ENCODE measurements around the gene NSUN6.

The NSUN6 gene

DNA sequence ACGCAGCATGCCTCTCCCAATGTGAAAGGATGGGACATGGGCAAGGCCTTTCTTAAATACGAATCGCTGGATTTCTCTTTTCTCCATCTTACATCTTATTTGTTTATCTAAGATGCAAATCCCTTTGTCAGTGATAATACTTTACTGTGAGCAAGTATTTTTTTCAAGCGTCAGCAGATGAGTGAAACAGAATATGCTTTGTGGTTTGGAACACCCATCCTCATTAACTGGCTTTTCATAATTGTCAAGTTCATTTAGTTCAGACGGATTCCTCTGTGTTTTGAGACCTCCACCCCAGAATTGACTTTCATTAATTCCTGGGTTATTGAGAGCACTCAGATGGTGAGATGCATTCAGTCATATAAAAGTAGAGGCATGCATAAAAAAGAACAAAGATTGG, 149.8 kb downstream of the NSUN6 start:
- Histone ChIP-seq H3K4me3 (no peak overlapping the region), H3K27ac (no peak overlapping the region)
- no peak for DNase-seq (ENCODE audit: low spot score)
- TF ChIP-seq, protein P1, sequence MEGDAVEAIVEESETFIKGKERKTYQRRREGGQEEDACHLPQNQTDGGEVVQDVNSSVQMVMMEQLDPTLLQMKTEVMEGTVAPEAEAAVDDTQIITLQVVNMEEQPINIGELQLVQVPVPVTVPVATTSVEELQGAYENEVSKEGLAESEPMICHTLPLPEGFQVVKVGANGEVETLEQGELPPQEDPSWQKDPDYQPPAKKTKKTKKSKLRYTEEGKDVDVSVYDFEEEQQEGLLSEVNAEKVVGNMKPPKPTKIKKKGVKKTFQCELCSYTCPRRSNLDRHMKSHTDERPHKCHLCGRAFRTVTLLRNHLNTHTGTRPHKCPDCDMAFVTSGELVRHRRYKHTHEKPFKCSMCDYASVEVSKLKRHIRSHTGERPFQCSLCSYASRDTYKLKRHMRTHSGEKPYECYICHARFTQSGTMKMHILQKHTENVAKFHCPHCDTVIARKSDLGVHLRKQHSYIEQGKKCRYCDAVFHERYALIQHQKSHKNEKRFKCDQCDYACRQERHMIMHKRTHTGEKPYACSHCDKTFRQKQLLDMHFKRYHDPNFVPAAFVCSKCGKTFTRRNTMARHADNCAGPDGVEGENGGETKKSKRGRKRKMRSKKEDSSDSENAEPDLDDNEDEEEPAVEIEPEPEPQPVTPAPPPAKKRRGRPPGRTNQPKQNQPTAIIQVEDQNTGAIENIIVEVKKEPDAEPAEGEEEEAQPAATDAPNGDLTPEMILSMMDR (IDR thresholded peaks at IDR 0.05), result no peak

DNA sequence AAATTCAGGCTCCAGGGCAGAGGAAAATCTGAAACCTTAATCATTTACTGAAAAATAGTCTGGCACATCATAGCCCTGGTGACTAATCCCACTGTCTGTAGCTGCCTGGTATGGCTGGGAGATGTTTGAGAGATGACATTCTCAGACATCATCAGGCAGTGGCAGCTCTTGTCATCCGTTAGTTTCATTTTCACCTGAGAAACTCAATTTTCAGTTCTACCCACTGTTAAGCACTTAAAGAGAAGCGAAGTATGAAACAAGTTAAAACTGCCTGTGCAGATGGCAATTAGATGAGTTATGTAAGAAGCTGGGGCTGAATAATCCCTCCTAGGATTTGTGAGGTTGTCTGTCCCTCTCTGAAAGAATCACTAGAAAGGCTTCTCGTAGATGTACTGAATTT, 150.2 kb downstream of the NSUN6 start:
- no peak for DNase-seq (ENCODE audit: low spot score)
- H3K27ac ChIP-seq, result no peak overlapping the region
- H3K4me3 ChIP-seq, result no peak overlapping the region
- TF ChIP-seq, protein P1 (IDR thresholded peaks at IDR 0.05), result no peak

DNA sequence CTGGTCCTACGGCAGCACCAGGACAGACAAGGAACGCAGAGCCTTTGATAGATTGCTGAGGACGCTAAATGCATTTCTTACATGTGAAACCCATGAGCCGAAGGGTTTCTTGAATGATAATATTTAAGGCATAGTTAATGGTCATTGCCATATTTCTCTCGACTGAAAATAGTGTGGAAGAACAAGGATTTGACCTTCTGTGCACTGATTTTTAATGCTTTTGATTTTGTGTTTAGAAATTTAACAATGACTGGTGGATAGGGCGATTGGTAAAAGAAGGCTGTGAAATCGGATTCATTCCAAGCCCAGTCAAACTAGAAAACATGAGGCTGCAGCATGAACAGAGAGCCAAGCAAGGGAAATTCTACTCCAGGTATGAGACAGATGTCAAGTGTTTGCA, 150.8 kb downstream of the NSUN6 start:
- no peak for DNase-seq (ENCODE audit: low spot score)
- H3K4me3 ChIP-seq, result no peak overlapping the region
- TF ChIP-seq, protein P1 (IDR thresholded peaks at IDR 0.05), result no peak
- no peak overlapping the region for H3K27ac ChIP-seq

DNA sequence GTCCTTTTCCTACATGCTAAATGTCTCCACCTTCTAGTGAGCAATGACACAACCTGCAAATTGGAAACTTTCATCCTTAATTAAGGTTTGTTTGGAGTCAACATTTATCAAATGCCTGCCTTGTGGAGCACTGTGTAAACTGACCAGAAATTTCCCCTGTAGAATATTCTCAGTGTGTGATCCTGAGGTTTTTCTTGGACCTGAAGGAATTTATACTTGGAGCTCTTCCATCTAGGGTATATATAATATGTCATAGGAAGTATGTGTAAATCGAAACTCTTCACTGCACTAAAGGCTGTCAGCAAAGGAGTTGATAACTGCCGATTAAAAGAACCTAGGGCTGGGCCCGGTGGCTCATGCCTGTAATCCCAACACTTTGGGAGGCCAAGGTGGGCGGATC, 152.4 kb downstream of the NSUN6 start:
- TF ChIP-seq, protein P1 (IDR thresholded peaks at IDR 0.05), result no peak
- Histone ChIP-seq H3K4me3 (no peak overlapping the region), H3K27ac (no peak overlapping the region)
- no peak for DNase-seq (ENCODE audit: low spot score)

DNA sequence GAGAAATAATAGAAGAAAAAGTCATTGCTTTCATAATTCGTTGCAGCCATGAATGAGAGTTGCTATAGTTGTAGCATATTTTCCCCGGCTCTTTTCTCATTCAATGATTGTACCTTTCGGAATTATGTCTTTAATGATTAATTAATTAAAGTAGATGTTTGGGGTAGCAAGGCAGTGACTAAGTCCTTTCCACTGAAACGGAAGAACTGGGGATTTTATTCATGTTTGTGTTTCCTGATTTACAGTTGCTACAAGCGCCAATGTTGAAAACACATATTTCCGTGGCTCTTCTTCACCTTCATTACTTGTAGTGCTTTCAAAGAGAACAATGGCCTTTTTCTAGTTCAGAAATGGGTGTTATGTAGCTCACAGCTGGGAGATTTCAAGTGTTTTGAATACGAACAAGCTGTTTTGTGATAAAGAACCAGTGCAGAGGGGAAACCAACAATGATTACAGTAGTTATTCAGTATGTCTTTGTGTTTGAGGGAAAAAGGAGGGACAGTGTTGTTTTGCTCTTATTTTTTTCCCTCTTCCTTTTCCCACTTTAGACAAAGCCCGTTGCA, 153.5 kb downstream of the NSUN6 start:
- no peak for DNase-seq (ENCODE audit: low spot score)
- TF ChIP-seq, protein P1 (IDR thresholded peaks at IDR 0.05), result no peak
- Histone ChIP-seq H3K27ac (no peak overlapping the region), H3K4me3 (no peak overlapping the region)

Data from coronary artery (tissue), 2 donors.